GM21515 (cell line): ENCODE results near the gene SEMA3F.

Experiments used
- ATAC-seq: cut with Tn5 transposase; IDR thresholded peaks from one replicate; pipeline ENCODE4 v1.9.1; 2021; ENCODE audit not compliant: unreplicated experiment

The SEMA3F gene

DNA sequence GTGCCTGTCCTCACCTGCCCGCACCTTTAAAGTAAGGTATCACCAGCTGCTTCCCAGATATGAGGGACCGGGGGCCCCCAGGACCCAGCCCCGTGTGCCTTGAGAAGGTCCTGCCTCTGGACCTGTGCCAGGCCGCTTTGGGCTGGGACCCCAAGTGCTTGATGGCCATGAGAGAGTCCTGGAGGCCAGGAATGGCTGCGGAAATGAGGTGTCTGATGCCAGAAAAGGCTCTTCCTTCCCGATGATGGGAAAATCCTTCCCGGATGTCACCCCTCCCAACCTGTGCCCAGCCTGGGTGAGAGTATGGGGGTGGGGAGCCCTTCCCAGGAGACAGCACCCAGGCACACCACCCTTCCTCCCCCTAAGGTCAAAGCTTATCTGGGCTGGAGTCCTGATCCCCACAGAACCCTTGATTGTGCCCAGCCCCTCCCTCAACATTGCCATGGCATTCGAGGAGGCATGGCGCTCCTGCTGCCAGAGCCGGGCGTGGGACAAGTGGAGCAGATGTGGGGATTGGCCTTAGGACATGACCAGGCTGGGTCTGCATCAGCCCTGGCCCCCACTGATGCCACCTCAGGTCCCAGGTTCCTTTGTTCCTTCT lies 14.2 kb downstream of the SEMA3F start:
- ATAC-seq: no peak

DNA sequence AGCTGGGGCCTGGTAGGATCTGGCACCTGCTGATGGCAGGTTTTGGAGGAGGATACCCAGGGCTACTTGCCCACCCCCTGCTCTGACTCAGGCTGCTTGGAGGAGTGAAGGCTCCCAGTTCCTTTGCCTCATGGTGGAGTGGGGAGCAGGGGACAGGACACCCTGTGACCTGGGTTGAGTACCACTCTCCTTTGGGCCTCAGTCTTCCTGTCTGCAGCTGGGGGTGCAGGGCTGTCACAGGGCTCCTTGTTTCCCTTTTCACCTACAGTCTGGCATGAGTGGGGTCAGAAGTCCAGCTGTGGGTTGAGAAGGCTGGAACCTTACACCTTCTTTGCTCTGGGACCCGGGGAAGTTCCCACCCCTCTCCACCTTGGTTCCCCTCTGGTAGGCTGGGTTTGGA lies 14.7 kb downstream of the SEMA3F start:
- ATAC-seq: no peak

DNA sequence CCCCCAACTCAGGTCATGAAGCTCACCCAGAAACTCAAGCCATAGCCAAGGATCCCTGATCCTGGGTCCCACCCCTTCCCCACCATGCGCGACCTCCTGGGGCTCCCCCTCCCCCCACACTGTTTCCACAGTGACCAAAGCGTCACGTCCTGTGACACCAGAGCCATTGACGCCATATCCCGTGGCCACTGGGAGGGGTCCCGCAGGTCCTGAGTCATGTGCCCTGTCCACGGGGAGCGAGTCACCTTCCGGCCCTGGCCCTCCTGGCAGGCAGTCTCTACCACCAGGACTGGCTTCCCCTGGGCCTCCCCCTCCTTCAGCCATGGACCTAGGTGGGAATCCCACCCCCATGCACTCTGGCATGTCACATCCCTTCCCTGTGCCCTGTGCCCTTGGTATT lies 15.6 kb downstream of the SEMA3F start:
- no peak for ATAC-seq

- ATAC-seq: no peak
Observed at GRCh38 chr3:50171540-50172301, 16.6 kb downstream of the SEMA3F start.

GRCh38 chr3:50172626-50173220 lies 17.6 kb downstream of the SEMA3F start:
- no peak for ATAC-seq

GRCh38 chr3:50173685-50174516 lies 18.8 kb downstream of the SEMA3F start:
- no peak for ATAC-seq

DNA sequence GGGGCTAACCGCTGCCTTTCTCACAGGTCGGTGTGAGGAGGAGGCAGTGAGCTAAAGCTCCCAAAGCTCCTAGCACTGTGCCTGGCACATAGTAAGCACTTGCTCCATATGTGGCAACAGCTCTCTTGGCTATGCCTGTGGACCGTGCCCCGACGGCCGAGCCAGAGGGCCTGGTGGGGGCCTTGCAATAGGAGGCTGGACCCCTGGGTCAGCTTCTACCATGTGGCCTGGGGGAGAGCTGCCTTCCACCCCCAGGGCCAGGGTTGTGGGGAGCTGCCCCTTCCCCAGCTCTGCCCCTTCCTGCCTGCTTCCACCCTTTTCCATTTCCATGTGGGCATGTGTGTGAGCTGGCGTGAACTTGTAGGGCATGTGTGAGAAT lies 19.4 kb downstream of the SEMA3F start:
- no peak for ATAC-seq

- no peak for ATAC-seq
Observed at GRCh38 chr3:50174947-50175524, 19.9 kb downstream of the SEMA3F start.

DNA sequence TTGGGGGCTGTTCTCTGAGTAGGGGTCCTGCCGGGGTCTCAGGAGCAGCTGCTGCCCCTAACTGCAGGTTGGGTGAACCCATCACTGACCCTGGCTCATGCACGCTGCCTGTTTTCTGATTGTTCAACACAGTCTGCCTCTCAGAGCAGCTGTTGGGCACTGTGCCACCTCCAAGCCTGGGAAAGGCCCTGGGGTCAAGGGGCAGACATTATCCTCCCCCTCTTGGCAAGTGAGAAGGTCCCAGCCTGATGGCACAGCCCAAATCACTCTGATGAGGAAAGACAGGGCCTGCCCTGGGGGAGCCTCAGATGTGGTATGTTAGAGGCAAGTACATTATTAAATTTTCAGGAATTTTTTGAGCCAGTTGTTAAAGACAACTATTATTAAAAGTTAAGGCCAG lies 22.2 kb downstream of the SEMA3F start:
- ATAC-seq: no peak

GRCh38 chr3:50179710-50180109 lies 24.6 kb downstream of the SEMA3F start:
- no peak for ATAC-seq

GRCh38 chr3:50181985-50182384 lies 26.9 kb downstream of the SEMA3F start:
- ATAC-seq: no peak

DNA sequence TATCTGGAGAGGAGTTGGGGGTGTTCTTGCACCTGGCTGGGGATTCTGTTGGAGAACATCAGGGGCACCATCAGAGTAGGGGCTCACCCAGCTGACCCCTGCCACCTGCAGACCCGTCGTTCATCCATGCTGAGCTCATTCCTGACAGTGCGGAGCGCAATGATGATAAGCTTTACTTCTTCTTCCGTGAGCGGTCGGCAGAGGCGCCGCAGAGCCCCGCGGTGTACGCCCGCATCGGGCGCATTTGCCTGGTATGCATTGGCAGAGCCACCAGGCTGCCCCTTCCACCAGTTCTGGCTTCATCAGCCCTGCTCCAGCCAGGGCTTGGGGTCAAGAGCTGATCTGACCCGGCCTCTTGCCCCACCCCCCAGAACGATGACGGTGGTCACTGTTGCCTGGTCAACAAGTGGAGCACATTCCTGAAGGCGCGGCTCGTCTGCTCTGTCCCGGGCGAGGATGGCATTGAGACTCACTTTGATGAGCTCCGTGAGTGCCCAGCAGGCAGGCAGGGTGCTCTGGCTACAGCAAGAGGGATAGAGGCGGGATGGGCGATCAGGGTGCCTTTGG lies 27.5 kb downstream of the SEMA3F start:
- ATAC-seq: no peak

- ATAC-seq: no peak
Observed at GRCh38 chr3:50183755-50184154, 28.6 kb downstream of the SEMA3F start.

GRCh38 chr3:50184242-50184978 lies 29.3 kb downstream of the SEMA3F start:
- no peak for ATAC-seq

DNA sequence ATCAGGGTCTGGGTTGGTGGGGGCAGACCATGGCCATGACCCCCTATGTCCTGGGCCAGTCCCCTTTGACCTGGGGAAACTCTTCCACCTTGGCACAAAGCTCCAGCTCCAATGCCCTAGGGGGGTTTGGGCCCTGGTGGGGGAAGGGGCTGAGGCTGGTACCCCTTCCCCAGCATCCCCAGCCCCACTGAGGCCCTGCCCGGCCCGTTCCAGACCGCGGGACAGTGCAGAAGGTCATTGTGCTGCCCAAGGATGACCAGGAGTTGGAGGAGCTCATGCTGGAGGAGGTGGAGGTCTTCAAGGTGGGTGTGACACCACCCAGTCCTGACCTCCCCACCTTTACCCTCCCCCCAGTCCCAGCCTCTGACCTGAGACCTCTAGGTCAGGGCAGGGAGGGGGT lies 30.1 kb downstream of the SEMA3F start:
- ATAC-seq: no peak

DNA sequence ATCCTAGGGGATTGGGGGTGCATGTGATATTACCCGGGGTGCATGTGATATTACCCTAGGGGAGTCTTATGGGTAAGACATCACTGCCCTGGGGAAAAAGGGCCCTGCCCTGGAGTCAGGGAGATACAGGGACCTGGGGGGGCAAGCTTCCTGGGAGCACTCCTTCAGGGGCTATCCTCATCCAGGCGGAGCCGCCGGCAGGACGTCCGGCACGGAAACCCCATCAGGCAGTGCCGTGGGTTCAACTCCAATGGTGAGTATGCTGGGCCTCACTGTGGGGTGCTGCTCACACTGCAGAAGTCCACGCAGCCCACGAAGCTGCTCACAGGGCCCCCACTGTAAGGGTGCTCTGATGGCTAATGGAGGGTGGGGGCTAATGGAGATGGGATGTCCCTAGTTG lies 31.0 kb downstream of the SEMA3F start:
- no peak for ATAC-seq

DNA sequence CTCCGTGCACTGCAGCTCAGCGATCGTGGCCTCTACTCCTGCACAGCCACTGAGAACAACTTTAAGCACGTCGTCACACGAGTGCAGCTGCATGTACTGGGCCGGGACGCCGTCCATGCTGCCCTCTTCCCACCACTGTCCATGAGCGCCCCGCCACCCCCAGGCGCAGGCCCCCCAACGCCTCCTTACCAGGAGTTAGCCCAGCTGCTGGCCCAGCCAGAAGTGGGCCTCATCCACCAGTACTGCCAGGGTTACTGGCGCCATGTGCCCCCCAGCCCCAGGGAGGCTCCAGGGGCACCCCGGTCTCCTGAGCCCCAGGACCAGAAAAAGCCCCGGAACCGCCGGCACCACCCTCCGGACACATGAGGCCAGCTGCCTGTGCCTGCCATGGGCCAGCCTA lies 32.6 kb downstream of the SEMA3F start:
- ATAC-seq: no peak

DNA sequence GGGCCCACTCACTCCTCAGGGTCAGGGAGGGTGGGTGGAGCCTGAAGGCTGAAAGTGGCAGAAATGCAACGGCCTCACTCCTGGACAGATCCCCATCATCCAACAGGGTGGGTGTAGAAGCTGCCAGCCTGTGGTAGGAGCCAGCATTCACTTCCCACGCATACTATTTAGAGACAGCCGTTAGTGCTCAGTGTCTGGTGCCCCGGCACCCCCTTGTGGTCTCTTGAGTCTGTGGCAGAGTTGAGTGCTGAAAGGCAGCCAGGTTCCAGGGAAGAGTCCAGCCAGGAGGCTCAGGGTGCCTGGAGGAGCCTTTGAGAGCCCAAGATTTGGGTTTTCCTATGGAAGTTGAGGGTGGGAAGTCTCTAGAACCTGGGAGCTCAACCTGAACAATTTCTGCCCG lies 34.1 kb downstream of the SEMA3F start:
- ATAC-seq: no peak

GRCh38 chr3:50189989-50190388 lies 34.9 kb downstream of the SEMA3F start:
- ATAC-seq: no peak

GRCh38 chr3:50190936-50191660 lies 36.0 kb downstream of the SEMA3F start, which contains the start of gene GNAT1:
Gene GNAT1 (plus strand): TSS chr3:50191610. CDS start chr3:50191726, 116 bp downstream.
- no peak for ATAC-seq
